ENCODE results near the gene ITCH.

DNA sequence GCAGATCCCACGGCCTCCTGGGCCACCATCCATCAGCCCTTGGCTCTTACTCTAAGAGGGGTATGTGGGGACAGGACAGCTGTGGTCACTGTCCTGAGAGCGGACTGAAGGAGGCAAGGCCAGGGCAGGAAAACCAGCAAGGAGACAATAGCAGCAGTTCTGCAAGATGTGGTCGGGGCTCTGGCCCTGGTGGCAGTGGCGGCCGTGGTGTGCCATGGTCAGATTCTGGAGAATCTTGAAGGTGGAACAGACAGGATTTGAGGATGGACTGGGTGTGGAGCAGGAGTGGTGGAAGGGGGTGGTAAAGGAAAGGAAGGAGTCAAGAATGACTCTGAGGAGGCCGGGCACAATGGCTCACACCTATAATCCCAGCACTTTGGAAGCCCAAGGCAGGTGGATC is 189.5 kb downstream of the ITCH start:
- TF ChIP-seq, protein P1, sequence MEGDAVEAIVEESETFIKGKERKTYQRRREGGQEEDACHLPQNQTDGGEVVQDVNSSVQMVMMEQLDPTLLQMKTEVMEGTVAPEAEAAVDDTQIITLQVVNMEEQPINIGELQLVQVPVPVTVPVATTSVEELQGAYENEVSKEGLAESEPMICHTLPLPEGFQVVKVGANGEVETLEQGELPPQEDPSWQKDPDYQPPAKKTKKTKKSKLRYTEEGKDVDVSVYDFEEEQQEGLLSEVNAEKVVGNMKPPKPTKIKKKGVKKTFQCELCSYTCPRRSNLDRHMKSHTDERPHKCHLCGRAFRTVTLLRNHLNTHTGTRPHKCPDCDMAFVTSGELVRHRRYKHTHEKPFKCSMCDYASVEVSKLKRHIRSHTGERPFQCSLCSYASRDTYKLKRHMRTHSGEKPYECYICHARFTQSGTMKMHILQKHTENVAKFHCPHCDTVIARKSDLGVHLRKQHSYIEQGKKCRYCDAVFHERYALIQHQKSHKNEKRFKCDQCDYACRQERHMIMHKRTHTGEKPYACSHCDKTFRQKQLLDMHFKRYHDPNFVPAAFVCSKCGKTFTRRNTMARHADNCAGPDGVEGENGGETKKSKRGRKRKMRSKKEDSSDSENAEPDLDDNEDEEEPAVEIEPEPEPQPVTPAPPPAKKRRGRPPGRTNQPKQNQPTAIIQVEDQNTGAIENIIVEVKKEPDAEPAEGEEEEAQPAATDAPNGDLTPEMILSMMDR (IDR thresholded peaks at IDR 0.05) = no peak
- TF ChIP-seq POLR2A (IDR thresholded peaks at IDR 0.05) = no peak

Measured in body of pancreas (tissue), 4 donors.